GM18498 (cell line): ENCODE results near the gene ADARB1.

Experiments
- ATAC-seq: cut with Tn5 transposase; IDR thresholded peaks from one replicate; pipeline ENCODE4 v1.9.1; 2021; ENCODE audit warnings: mild to moderate bottlenecking, moderate library complexity; ENCODE audit not compliant: unreplicated experiment

ADARB1 gene

DNA sequence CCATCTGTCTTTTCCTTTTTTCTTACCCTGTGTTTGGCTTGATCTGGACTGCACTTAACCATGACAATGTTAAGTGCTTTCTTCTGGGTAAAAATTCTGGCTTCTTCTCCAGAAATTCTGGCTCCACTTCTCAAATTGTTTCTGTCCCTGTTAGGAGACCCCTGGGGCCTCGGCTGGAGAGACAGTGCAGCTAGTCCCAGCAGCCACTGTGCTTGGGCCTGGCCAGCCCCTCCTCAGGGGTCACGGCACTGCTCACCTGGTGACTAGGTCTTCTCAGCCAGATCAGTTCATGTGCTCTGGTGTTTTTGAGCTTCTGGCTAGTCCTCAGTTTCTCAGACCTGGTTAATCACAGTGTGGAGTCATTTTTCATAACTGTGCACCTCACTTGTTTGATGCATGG, 72.4 kb downstream of the ADARB1 start:
- no peak for ATAC-seq

DNA sequence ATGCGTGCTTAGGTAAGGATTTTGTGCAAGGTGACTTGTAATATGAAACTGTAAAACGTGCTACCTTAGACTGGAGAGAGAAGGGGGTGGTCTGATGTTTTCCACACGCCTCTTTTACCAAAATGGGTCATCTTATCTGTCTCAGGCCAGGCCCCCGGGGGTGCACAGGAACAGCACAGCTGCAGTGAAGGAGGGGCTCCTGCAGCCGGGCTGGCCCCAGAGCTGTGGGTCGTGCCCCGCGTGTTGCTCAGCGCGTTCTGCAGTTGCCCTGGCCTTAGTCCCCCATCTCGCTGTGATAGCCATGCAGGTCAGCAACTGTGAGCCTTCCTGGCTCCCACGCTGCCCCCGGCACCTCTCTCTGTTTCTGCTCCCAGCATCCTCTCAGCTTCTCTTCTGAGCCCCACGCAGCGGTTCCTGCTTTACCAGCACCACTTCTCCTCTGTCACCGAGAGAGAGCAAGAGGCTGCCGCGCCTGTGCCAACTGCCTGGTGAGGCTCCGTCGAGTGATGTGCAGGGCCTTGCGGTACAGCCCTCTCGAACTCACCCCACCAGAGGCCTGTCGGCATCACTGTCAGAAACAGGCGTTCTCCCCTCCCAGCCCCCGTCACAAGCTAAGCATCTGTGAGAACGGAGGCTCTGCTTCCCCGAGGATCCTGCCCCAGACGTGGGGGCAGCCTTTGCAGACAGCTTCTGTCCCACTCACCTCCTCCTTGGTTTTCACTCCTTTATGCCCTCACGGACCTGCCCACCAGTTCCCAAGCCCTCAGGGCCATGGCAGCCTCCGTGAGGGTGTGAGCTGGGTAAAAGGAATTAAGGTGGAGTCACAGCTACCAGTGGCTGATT, 73.3 kb downstream of the ADARB1 start:
- no peak for ATAC-seq

DNA sequence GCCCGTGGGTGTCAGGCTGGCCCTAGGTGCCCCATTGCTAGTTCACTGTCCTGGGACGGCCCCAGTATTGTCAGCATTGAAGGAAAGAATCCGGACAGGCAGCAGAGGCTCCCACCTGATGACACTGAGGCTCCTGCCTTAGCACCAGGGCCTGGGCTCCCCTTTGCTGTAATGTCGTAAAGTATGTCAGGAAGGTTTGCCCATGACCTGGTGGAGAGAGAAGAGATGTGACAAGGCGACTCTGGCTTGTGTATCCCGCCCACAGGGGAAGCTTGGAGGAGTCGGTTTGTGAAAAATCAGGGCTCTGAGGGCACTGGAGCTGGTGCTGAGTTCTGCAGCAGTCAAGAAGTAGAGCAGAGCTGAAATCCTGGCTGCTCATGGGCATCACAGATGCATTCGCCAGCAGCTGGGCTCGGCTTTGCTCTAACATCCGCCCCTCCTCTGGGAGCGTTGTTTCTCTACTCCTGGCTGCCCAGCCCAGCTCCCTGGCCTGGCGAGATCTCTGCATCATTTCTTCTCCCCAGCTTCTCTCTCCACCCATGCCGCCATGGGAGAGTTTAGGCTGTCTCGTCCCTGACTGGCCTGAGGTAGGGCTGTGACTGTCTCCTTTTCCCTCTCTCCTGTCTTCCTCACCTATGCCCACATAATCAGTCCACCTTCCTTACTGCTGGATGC, 74.1 kb downstream of the ADARB1 start:
- ATAC-seq = no peak

DNA sequence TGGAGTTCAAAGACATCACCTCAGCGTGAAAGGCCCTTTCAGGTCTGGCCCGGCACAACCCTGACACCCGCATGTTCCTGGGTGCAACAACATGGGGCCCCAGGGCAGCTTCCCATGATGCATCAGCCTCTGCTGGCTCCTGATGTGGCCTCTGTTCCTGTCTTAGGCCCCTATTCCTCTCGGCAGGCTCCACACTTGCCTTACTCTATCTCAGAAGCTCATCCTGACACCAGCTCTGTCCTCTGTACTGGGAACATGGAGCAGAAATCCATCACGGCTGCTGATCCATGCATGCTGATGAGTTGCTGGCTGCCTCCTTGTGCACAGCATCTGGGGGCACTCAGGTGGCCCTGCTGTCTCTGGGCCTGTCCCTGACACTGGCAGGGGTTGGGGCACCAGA, 74.6 kb downstream of the ADARB1 start:
- ATAC-seq = no peak

DNA sequence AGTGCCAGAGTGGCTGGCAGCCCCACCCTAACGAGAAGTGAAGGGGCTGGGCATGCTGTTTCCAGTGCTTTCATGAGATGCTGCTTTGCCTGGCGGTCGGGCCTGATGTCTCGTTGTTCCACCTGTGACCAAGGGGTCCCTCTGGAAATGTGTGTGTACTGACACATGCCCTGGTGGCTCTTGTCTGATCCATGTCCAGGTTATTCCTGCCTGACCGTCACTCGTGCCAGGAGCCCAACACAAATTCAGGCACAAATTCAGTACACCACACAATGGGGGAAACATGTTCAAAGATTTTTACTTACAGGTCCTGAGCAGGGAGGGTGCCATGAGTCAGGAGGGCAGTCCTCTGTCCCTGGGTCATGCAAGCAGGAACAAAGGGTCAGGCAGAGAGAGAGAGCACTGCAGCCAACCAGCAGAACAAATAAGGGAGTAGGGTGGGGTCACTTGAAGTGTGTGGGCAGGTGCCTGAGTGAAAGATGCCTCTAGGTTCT, 76.3 kb downstream of the ADARB1 start:
- ATAC-seq = no peak

DNA sequence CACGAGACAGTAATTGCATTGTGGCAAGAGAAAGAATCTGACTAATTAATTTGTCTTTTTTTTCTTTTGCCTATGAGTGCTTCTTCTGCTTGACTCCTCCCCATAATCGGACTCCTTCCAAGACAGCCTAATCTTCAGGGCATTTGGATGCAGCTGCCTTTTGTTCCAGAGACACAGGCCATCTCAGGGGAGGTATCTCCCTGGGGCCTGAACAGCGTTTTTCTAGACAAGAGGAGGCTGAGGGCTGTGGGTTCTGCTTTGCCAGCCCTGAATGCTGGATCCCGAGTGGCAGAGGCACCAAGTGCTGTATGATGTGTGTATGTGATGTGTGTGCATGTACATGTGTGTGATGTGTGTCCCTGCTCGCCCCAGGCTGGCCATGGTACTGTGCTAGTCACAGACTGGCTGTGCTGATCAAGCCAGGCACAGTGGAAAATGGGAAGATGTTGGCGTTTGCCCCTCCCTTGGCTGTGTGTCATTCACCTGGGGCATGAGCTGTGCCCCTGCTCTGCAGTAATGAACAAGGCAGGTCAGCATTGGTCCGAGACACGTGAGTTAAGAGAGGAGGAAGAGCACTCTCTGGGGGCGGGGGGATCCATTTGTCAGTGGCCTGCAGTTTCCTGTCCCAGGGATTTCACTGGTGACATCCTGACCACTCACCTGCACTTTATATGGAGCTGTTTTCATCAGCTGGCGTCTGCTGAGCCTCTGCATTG, 77.2 kb downstream of the ADARB1 start:
- no peak for ATAC-seq

DNA sequence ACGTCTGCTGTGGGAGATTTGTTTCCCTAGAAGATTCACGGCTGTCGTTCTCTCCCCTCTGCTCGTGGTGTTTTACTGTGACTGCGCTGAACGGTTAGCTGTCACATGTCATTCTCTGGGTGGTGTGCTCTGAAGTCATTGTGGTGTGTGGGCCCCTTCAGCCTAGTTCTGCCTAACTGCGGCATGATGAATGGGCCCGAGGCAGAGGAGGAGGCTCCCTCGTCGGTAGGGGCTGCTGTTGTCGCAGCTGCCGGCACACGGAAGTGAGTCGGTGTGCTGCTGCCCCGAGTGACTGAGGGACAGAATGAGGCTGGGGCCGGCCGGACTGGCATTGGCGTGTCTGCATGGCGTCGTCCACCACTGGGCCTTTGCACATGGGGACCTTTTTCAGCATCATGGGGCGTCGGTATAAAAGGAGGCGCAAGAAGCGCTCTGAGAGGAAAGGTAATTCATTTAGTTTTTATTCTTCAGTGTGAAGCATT, 77.9 kb downstream of the ADARB1 start:
- no peak for ATAC-seq

DNA sequence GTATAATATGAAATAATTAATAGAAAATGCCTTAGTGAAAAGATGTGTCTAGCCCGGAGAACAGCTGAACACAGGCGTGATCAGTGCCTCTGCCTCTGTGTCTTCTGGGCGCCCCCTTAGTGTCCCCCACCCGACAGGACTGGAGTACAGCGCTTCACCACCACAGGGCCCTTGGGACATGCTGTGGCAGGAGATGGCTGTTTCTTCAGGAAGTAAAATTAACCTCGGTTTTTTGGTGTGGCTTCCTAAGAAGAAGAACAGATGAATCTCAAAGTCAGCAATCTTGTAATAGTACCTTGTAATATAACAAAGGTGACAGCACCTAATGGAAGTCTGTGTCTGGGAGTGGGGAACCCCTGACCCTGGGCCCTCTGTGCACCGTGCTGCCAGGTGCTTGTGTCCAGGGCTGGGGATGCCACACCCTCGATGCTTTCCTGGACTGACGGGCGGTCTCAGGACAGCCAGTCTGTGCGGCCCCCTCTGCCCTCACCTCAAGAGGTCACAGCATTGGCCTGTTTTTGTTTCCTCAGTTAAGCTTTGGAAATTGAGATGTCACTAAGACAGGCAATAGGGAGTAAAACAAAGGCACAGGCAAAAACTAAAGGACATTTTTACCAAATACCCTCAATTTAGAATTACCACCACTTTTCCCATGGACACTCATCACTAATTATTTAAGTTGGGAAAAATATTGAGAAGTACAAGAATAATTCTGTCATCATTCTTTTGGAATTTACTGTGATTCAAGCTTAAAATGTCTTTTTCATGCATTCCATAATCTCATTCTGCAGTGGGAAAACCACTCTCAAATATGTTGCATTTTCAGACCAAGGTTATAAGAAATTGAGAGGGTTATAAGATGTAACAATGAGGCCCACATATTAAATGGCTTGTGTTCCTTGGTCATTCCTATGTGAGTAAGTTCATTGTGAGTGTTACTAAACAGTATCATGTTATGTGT, 79.3 kb downstream of the ADARB1 start:
- ATAC-seq = no peak

DNA sequence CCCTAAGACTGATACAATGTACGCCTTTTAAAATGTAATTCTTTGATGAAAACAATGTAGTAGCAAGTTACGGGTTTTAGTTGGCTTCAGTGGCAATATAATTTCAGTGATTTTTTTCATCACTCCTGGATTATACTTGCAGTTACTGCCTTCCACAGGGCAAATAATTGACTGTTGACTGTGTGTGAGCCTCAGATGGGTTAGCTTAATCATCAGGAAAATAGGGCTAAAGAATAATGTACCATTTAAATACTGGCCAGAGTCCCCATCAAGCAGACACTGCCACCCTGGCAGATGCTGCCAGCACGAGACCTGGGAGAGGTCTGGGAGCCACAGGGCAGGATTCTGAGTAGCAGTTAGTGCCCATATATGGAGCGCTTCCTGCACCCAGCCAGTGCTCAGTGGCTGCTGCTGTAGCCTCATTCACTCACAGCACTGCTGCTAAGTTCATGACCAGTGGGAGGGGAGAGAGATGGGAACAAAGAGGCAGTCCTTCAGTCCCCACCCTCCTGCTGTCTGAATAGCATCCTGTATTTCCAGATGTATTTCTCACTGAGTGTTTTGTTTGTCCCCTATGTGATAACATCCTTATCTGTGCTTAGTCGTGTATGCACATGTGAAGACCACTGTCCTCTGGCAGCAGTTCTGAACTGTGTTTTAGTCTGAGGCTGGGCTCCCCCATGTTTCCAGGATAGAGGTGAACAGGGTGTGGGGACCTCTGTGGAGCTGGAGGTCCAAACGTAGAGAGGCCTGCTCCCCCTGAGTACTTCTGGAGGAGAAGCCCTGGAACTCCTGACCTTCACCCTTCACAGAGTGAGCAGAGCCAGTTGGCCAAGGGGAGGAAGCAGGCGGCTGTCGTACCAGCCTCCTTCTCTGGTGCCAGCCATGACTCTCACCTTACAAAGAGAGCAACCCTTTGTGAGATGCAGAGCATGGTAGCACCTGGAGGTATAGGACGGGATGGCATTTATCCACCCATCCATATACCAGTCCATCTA, 80.4 kb downstream of the ADARB1 start:
- no peak for ATAC-seq

DNA sequence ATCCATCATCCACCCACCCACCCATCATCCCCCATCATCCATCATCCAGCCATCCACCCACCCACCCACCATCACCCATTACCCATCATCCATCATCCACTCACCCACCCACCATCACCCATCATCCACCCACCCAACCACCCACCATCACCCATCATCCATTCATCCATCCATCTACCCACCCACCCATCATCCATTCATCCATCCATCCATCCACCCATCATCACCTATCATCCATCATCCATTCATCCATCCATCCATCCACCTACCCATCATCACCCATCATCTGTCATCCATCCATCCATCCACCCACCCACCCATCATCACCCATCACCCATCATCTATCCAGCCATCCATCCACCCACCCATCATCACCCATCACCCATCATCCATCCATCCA, 81.5 kb downstream of the ADARB1 start:
- ATAC-seq = no peak

DNA sequence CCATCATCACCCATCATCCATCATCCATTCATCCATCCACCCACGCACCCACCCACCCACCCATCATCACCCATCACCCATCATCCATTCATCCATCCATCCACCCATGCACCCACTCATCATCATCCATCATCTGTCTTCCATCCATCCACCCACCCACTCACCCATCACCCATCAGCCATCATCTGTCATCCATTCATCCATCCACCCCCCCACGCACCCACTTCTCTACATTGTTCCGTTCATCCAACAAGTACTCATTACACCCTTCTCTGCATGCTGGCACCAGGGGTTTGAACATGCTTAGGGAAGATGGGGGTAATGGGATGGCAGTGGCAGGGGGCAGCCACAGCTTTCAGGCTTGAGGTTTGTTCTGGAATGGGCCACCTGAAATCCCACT, 82.1 kb downstream of the ADARB1 start:
- ATAC-seq = no peak

DNA sequence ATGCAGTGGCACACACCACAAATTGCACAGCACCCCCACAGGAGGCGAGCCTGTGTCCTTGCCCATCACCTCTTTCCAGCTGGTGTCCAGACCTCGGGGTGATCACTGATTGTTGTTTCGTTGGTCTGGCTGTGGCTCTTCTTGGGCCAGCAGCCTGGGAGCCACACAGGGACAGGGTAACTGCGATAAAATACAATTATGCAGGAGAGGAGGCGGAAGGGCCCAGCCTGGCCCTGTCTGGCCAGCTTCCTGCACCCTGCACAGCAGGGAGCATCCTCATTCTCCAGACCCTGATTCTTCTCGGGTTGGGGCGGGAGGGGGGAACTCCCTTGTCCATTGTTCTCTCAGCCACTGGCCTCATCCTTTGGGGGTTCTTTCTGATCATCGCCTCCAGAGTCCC, 83.6 kb downstream of the ADARB1 start:
- no peak for ATAC-seq

DNA sequence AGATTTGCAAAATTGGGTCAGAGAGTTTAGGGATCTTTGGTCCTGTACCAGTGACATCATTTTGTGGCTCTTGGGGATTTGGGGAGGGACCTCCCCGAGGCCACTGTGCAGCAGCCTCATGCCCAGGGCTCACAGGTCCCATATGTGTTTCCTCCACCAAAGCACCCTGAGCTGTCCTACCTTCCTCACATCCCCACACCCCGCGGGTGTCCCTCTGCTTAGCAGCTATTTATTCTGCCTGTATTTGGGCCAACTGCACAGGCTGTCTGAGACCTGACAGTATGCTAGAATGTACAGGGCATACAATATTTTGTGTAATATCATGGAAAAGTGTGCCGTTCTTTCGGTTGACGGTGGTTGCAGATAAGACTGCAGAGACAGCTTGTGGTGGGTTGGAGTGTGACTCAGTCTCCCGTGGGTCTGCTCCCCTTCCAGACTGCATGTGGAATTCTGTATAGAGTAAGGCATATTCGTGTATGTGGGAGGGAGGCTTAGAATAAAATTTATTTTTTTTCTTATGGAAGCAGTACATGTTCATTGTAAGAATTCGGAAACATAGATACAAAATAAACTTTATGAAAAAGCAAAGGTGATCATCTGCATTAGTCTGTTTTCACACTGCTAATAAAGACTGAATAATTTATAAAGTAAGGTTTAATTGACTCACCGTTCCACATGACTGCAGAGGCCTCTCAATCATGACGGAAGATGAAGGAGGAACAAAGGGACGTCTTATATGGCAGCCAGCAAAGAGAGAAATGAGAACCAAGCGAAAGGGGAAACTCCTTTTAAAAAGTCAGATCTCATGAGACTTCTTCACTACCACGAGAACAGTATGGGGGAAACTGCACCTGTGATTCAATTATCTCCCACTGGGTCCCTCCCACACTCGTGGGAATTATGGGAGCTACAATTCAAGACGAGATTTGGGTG, 84.4 kb downstream of the ADARB1 start:
- no peak for ATAC-seq

DNA sequence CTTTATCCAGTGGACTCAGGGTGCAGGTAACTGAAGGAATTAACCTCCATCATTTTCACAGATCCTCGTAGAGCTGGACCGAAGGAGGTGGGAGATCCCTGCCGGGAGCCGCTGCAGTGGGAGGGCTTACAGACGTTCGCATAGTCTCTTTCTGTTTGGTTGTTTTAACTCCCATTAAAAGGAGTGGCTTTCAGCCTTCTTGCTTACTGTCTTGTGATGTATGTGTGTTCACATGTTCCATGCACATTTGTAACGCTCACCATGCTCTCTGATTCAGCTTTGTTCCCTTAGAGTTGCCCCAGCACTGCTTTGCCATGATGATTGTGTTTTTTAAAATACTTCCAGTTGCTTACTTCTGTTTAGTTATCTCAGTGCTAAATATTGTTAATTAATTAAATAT, 85.8 kb downstream of the ADARB1 start:
- no peak for ATAC-seq

DNA sequence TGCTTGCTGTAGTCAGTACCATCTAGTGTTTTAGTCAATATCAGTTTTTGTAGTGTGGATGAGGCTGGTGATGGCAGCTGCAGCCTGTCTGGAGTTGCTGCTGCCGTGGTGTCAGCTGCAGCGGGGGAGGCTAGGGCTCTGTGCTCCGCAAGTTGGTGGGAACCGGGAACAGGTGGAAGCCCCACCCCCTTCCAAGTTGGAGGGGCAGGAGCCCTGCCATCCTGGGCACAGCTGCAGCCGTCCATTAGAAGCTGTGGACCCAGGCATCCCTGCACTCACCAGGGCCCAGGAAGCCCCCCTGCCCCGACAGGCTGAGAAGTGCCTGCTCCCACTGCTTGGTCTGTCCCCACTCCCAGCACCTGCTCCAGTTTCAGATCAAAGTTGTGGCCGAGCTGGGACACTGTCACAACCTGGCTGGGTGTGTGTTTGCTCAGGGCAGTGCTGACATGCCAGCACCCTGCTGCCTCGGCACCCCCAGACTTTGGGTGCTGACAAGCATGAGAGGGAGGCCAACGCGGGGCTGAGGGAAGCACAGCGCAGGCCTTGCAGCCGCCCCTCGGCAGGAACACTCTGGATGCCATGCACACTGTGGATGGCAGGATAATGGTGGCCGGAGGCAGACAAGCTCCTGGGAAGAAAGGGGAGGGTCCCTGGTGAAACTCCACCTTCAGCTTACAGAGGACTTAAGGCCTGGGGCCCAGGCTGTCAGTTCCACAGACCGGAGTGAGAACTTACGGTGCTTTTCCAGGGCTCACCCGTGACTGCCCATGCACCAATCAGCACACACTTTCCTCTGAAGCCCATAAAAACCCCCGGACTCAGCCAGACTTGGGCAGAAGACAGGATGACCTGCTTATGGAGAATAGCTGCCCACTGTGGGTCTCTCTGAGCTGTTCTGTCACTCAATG, 86.9 kb downstream of the ADARB1 start:
- no peak for ATAC-seq

DNA sequence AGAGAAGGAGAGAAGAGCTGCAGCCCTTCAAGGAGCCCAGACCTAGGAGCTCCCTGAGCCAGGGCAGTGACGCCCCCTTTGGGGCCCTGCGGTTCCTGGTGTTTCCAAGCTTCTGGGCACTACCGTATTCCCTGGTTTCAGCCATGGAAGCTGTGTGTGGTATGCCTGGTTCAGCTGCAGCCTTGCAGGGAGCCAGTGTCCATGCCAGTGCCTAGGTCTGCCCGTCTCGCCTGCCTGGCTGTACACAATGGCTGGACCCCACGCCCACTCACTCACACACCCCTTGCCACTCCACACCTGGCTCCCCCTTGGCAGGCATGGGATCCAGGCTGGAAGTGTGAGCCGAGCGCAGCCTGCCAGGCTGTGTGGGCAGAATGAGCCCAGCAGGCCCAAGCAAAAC, 87.7 kb downstream of the ADARB1 start:
- ATAC-seq = no peak

DNA sequence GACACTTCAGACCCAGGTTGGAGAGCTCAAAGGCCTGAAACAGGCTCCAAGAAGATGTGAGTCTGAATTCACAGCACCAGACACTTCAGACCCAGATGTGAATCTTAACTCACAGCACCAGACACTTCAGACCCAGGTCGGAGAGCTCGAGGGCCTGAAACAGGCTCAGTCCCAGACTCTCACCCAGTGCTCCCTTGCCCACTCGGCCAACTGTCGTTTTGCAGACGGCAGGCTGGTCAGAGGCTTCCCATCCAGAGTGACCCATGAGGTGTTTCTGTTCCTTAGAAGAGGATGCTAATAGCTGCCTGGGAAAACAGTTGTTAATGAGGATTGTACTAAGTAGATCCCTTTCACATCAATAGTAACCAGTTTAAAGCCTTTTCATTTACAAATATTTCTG, 88.4 kb downstream of the ADARB1 start:
- no peak for ATAC-seq
